Esophagus squamous epithelium (tissue), 5 donors: ENCODE results near the gene SHF. TPM values are rescaled to one million over a fixed set of nuclear protein-coding genes. Genes with fewer than 3 reads are reported as not detected.
A peak's percentile ranks its signal among the peaks of the same experiment; 100 is the strongest.

Experiments used
- DNase-seq: peaks from one replicate; lab custom pipeline; 2025; lab: John Stamatoyannopoulos, UW
- H3K27ac ChIP-seq, 4 donors: fragments of 200-600 bp; sonication (generic); one replicate each; pipeline ENCODE4 v1.5.1; 2016 to 2019; ENCODE audit warnings: mild to moderate bottlenecking in 1 of 4
- H3K27me3 ChIP-seq, 4 donors: fragments of 200-600 bp; sonication (generic); 1 replicate in 3 of 4; 2 replicates in 1 of 4; pipeline versions ENCODE4 v1.5.1 to v1.6.0; 2017 to 2021; ENCODE audit warnings: antibody characterized with exemption in 1 of 4
- H3K36me3 ChIP-seq, 3 donors: fragments of 200-600 bp; sonication (generic); one replicate each; pipeline ENCODE4 v1.5.1; 2016 to 2019
- H3K4me1 ChIP-seq, 3 donors: fragments of 200-600 bp; sonication (generic); one replicate each; pipeline ENCODE4 v1.5.1; 2017 to 2019
- H3K4me3 ChIP-seq, 4 donors: fragments of 200-600 bp; sonication (generic); 1 replicate in 3 of 4; 2 replicates in 1 of 4; pipeline ENCODE4 v1.5.1; 2016 to 2019; ENCODE audit warnings: mild to moderate bottlenecking in 2 of 4, moderate library complexity in 1 of 4
- H3K9me3 ChIP-seq, 3 donors: fragments of 200-600 bp; sonication (generic); one replicate each; pipeline ENCODE4 v1.5.1; 2016 to 2019
- CTCF ChIP-seq, 6 experiments: fragments of 450-650 bp in 4 of 6; fragments of 200-600 bp in 2 of 6; sonication (generic) in 2 of 6; IDR thresholded peaks; one replicate each; pipeline ENCODE4 v1.5.1; 2016 to 2019; ENCODE audit warnings: antibody characterized with exemption in 6 of 6, mild to moderate bottlenecking in 4 of 6, moderate library complexity in 4 of 6
- POLR2A ChIP-seq, 4 donors: fragments of 450-650 bp; IDR thresholded peaks; one replicate each; pipeline ENCODE4 v1.6.1; 2017; ENCODE audit warnings: antibody characterized with exemption in 4 of 4, mild to moderate bottlenecking in 4 of 4, moderate library complexity in 3 of 4
- WGBS, 2 donors: methylation state at CpG; one replicate each; pipeline ENCODE4 v1.1.5; 2018; 5-methylcytosine and 5-hydroxymethylcytosine counted together
- intact Hi-C: fragments of 100-400 bp; cut with DNase I; formaldehyde crosslinking; loops from one replicate; pipeline ENCODE4 v1.15.0; 2022
- total RNA-seq, 4 donors: library from RNA; depleted of rRNA; stranded (reverse); fragments of >200 nt; gene quantifications; one replicate each; pipeline ENCODE4 v1.1.0, GENCODE V29; 2016
- donor health status: DM: yes; HTN: yes; CAD: no.

SHF gene
- total RNA-seq, 4 donors from 2014 or later = 1.9 to 12.0 (median 5.7) TPM

GRCh38 chr15:45155739-45156138 is 32.0 kb downstream of the SHF start:
- WGBS, 2 donors = 84 to 96% methylated on average over 8 of the region's 8 CpGs
- Histone ChIP-seq H3K4me1 (peaks cover 5 to 70% (median 9%) of the 10 kb centered on the region in 3 donors), H3K36me3 (peaks cover 0 to 62% (median 6%) of the 10 kb centered on the region in 3 donors), H3K27me3 (no peaks in the 10 kb centered on the region), H3K9me3 (no peaks in the 10 kb centered on the region), H3K27ac (peak overlapping the region; percentile 47 to 99 (median 84)), H3K4me3 (no peak overlapping the region)
- no peak for DNase-seq
- intact Hi-C loops = no loop called here
- TF ChIP-seq POLR2A (IDR thresholded peaks at IDR 0.05) (no peak), CTCF (IDR thresholded peaks at IDR 0.05) (no peak)

GRCh38 chr15:45151998-45152828 is 35.6 kb downstream of the SHF start:
- intact Hi-C loops = no loop called here
- Histone ChIP-seq H3K27ac (no peak overlapping the region), H3K4me3 (no peak overlapping the region), H3K36me3 (peaks cover 0 to 78% (median 6%) of the 10 kb centered on the region in 3 donors), H3K27me3 (no peaks in the 10 kb centered on the region), H3K4me1 (peaks cover 5 to 58% (median 15%) of the 10 kb centered on the region in 3 donors), H3K9me3 (no peaks in the 10 kb centered on the region)
- 94 to 96% methylated on average over 27 to 29 of the region's 36 CpGs for WGBS, 2 donors
- no peak for TF ChIP-seq CTCF (IDR thresholded peaks at IDR 0.05)
- no peak for TF ChIP-seq POLR2A (IDR thresholded peaks at IDR 0.05)
- no peak for DNase-seq

GRCh38 chr15:45150997-45151396 is 36.8 kb downstream of the SHF start:
- Histone ChIP-seq H3K9me3 (no peaks in the 10 kb centered on the region), H3K4me1 (peaks cover 0 to 58% (median 12%) of the 10 kb centered on the region in 3 donors), H3K27me3 (no peaks in the 10 kb centered on the region), H3K4me3 (no peak overlapping the region), H3K27ac (no peak overlapping the region), H3K36me3 (peaks cover 0 to 79% (median 6%) of the 10 kb centered on the region in 3 donors)
- TF ChIP-seq POLR2A (IDR thresholded peaks at IDR 0.05) = no peak
- TF ChIP-seq CTCF (IDR thresholded peaks at IDR 0.05) = no peak
- DNase-seq = no peak
- 93 to 100% methylated on average over 2 to 6 of the region's 6 CpGs for WGBS, 2 donors
- intact Hi-C loops = no loop called here

GRCh38 chr15:45150481-45150880 is 37.3 kb downstream of the SHF start:
- Histone ChIP-seq H3K27me3 (no peaks in the 10 kb centered on the region), H3K27ac (no peak overlapping the region), H3K4me3 (no peak overlapping the region), H3K9me3 (no peaks in the 10 kb centered on the region), H3K4me1 (peaks cover 0 to 58% (median 12%) of the 10 kb centered on the region in 3 donors), H3K36me3 (peaks cover 0 to 79% (median 6%) of the 10 kb centered on the region in 3 donors)
- TF ChIP-seq CTCF (IDR thresholded peaks at IDR 0.05) = no peak
- TF ChIP-seq POLR2A (IDR thresholded peaks at IDR 0.05) = no peak
- no CpG with 5 or more reads among the region's 6 CpGs for whole genome bisulfite sequencing, 2 donors
- intact Hi-C loops = no loop called here
- DNase-seq = no peak

- peak overlapping the region in 3 of 4 donors; percentile 53 to 76 (median 72) for H3K27ac ChIP-seq
- peaks cover 0 to 92% (median 6%) of the 10 kb centered on the region in 3 donors for H3K36me3 ChIP-seq
- H3K9me3 ChIP-seq = no peaks in the 10 kb centered on the region
- H3K4me3 ChIP-seq = no peak overlapping the region
- intact Hi-C loops = no loop called here
- TF ChIP-seq CTCF (IDR thresholded peaks at IDR 0.05) (no peak), POLR2A (IDR thresholded peaks at IDR 0.05) (no peak)
- WGBS, 2 donors = 42 to 46% methylated on average over 1 of the region's 1 CpG
- no peak for DNase-seq
- peaks cover 0 to under 1% (median 0%) of the 10 kb centered on the region in 4 donors for H3K27me3 ChIP-seq
- peaks cover 0 to 52% (median 12%) of the 10 kb centered on the region in 3 donors for H3K4me1 ChIP-seq
Measured at GRCh38 chr15:45149060-45149459, 38.7 kb downstream of the SHF start.
